ENCODE data around the gene SPDYE4. TPM values are rescaled to one million over a fixed set of nuclear protein-coding genes. Genes with fewer than 3 reads are reported as not detected.

SPDYE4 gene
- total and polyA plus RNA-seq, 2 donors = not detected

- DNase-seq (ENCODE audit: extremely low spot score) = no peak
- Histone ChIP-seq H3K27ac (ENCODE audit: low read depth) (no peak overlapping the region), H3K36me3 (ENCODE audit: insufficient read depth) (no peaks in the 10 kb centered on the region), H3K4me1 (ENCODE audit: insufficient read depth) (no peaks in the 10 kb centered on the region), H3K4me3 (ENCODE audit: low read depth, low read length) (no peak overlapping the region)
- 64% methylated on average over 2 of the region's 2 CpGs for WGBS
These were observed 35.3 kb upstream of the SPDYE4 start for GRCh38 chr17:8793649-8794048.

- WGBS = 62% methylated on average over 6 of the region's 6 CpGs
These were observed 34.3 kb upstream of the SPDYE4 start for GRCh38 chr17:8792646-8793045.

GRCh38 chr17:8791910-8792270 is 33.5 kb upstream of the SPDYE4 start:
- WGBS = 72% methylated on average over 2 of the region's 2 CpGs
- H3K4me1 ChIP-seq (ENCODE audit: insufficient read depth) = no peaks in the 10 kb centered on the region
- H3K4me3 ChIP-seq (ENCODE audit: low read depth, low read length) = no peak overlapping the region
- H3K27ac ChIP-seq (ENCODE audit: low read depth) = no peak overlapping the region
- no peaks in the 10 kb centered on the region for H3K36me3 ChIP-seq (ENCODE audit: insufficient read depth)
- DNase-seq (ENCODE audit: extremely low spot score) = no peak

More at GRCh38 chr17:8792646-8793045, 34.3 kb upstream of the SPDYE4 start:
- H3K36me3 ChIP-seq (ENCODE audit: insufficient read depth) = no peaks in the 10 kb centered on the region
- no peak for DNase-seq (ENCODE audit: extremely low spot score)
- H3K4me1 ChIP-seq (ENCODE audit: insufficient read depth) = no peaks in the 10 kb centered on the region
- no peak overlapping the region for H3K4me3 ChIP-seq (ENCODE audit: low read depth, low read length)
- H3K27ac ChIP-seq (ENCODE audit: low read depth) = no peak overlapping the region

DNA sequence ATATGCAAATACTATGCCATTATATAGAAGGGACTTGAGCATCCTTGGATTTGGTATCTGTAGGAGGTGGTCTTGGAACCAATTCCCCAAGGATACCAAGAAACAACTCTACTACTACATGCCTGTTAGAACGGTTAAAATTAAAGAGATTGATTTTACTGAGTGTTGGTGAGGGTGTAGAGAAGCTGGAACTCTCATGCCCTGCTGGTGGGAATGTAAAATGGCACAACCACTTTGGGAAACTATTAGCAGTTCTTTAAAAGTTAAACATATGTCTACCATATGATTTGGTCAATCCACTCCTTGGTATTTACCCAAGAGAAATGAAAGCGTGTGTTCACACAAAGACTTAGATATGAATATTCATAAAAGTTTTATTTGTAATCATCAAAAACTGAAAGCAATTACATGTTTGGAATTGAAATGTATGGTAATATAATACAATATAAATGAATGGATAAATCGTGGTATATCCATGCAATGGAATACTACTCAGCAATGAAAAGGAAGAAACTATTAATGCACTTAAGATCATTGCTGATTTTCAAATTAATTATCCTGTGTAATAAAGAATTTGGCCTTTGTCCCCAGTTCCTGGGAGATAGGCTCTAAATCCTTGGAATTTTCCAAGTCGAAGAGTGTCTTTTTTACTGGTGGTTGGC is 33.0 kb upstream of the SPDYE4 start:
- 85% methylated on average over 4 of the region's 4 CpGs for WGBS

DNA sequence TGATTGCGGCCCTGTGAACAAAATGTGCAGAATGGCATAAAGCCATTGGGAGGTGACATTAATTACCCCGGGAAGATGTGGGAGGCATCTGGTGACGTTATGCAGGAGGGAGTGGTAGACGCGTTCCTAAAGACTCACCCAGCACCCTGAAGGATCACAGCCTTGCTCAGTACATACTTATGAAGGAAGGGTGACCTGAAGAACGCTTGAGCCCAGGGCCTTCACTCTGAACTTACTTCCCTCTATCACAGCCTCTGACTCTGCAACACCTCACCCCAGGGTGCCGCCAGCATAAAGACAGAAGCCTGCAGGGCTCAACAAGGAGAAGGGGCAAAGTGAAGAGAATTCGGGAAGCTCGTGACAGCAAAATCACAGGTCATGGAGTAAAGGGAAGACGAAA is 31.4 kb upstream of the SPDYE4 start:
- Histone ChIP-seq H3K4me1 (ENCODE audit: insufficient read depth) (no peaks in the 10 kb centered on the region), H3K4me3 (ENCODE audit: low read depth, low read length) (no peak overlapping the region), H3K36me3 (ENCODE audit: insufficient read depth) (no peaks in the 10 kb centered on the region), H3K27ac (ENCODE audit: low read depth) (no peak overlapping the region)
- DNase-seq (ENCODE audit: extremely low spot score) = no peak
- 58% methylated on average over 10 of the region's 10 CpGs for WGBS

More for the DNA sequence above, 33.0 kb upstream of the SPDYE4 start:
- no peak overlapping the region for H3K27ac ChIP-seq (ENCODE audit: low read depth)
- no peaks in the 10 kb centered on the region for H3K36me3 ChIP-seq (ENCODE audit: insufficient read depth)
- H3K4me3 ChIP-seq (ENCODE audit: low read depth, low read length) = no peak overlapping the region
- no peaks in the 10 kb centered on the region for H3K4me1 ChIP-seq (ENCODE audit: insufficient read depth)
- DNase-seq (ENCODE audit: extremely low spot score) = no peak

- no peaks in the 10 kb centered on the region for H3K36me3 ChIP-seq (ENCODE audit: insufficient read depth)
- 75% methylated on average over 2 of the region's 2 CpGs for WGBS
- no peaks in the 10 kb centered on the region for H3K4me1 ChIP-seq (ENCODE audit: insufficient read depth)
- H3K4me3 ChIP-seq (ENCODE audit: low read depth, low read length) = no peak overlapping the region
- no peak overlapping the region for H3K27ac ChIP-seq (ENCODE audit: low read depth)
- no peak for DNase-seq (ENCODE audit: extremely low spot score)
These were observed 30.7 kb upstream of the SPDYE4 start for GRCh38 chr17:8788998-8789397.

- 28% methylated on average over 19 of the region's 19 CpGs for WGBS
- Histone ChIP-seq H3K27ac (ENCODE audit: low read depth) (no peak overlapping the region), H3K36me3 (ENCODE audit: insufficient read depth) (no peaks in the 10 kb centered on the region), H3K4me1 (ENCODE audit: insufficient read depth) (no peaks in the 10 kb centered on the region), H3K4me3 (ENCODE audit: low read depth, low read length) (no peak overlapping the region)
- peak; percentile 21 for DNase-seq (ENCODE audit: extremely low spot score)
These were observed 27.4 kb upstream of the SPDYE4 start for GRCh38 chr17:8785547-8786413.

- no peaks in the 10 kb centered on the region for H3K4me1 ChIP-seq (ENCODE audit: insufficient read depth)
- H3K27ac ChIP-seq (ENCODE audit: low read depth) = no peak overlapping the region
- WGBS = 89% methylated on average over 1 of the region's 1 CpG
- no peak for DNase-seq (ENCODE audit: extremely low spot score)
- no peak overlapping the region for H3K4me3 ChIP-seq (ENCODE audit: low read depth, low read length)
- no peaks in the 10 kb centered on the region for H3K36me3 ChIP-seq (ENCODE audit: insufficient read depth)
These were observed 23.8 kb upstream of the SPDYE4 start for GRCh38 chr17:8782176-8782575.

- 84% methylated on average over 4 of the region's 4 CpGs for WGBS
- no peaks in the 10 kb centered on the region for H3K36me3 ChIP-seq (ENCODE audit: insufficient read depth)
- H3K4me1 ChIP-seq (ENCODE audit: insufficient read depth) = no peaks in the 10 kb centered on the region
- no peak overlapping the region for H3K4me3 ChIP-seq (ENCODE audit: low read depth, low read length)
- H3K27ac ChIP-seq (ENCODE audit: low read depth) = no peak overlapping the region
- DNase-seq (ENCODE audit: extremely low spot score) = no peak
These were observed 23.4 kb upstream of the SPDYE4 start for GRCh38 chr17:8781776-8782175.

DNA sequence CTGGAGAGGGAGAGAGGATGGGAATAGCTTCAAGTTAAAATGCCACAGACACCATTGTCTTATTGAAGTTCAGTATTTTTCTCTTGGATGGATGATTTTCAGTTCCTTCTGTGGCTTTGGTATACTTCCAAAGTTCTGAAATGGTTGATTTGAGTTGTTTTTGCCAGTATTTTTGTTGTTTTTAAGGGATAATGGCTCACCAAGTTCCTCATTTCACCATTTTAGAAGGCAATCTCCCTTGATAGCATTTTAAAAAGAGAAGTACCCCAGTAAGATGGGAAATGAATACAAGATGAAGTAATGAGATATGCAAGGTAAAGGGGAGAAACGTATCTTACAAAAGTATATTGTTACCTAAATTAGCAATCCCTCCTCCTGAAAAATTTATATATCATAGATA is 18.5 kb upstream of the SPDYE4 start:
- DNase-seq (ENCODE audit: extremely low spot score) = no peak
- no peaks in the 10 kb centered on the region for H3K36me3 ChIP-seq (ENCODE audit: insufficient read depth)
- no peak overlapping the region for H3K27ac ChIP-seq (ENCODE audit: low read depth)
- 78% methylated on average over 1 of the region's 1 CpG for WGBS
- H3K4me1 ChIP-seq (ENCODE audit: insufficient read depth) = no peaks in the 10 kb centered on the region
- no peak overlapping the region for H3K4me3 ChIP-seq (ENCODE audit: low read depth, low read length)

- Histone ChIP-seq H3K4me1 (ENCODE audit: insufficient read depth) (no peaks in the 10 kb centered on the region), H3K36me3 (ENCODE audit: insufficient read depth) (no peaks in the 10 kb centered on the region), H3K27ac (ENCODE audit: low read depth) (no peak overlapping the region), H3K4me3 (ENCODE audit: low read depth, low read length) (no peak overlapping the region)
- peak; percentile 26 for DNase-seq (ENCODE audit: extremely low spot score)
These were observed 17.9 kb upstream of the SPDYE4 start for GRCh38 chr17:8776248-8776647.

DNA sequence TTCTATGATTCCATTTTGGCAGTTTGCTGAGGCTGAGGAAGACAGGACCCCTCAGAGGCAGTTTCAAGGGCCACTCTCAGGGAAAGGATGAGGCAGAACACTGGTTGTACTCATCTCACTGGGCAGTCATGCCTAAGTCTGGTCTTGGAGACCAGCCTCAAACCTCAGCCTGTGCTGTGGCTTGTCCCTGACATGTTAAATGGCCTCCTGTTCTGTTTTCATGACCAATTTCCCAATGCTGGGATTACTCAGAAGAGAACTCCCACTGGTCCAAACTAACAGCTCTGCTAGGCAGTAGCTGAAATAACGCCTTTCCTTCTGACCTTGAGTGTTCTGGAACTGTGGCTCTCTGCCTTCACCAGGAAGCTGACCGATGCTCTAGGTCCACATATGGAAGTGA is 8.4 kb upstream of the SPDYE4 start:
- no peak for DNase-seq (ENCODE audit: extremely low spot score)
- Histone ChIP-seq H3K4me1 (ENCODE audit: insufficient read depth) (no peaks in the 10 kb centered on the region), H3K36me3 (ENCODE audit: insufficient read depth) (no peaks in the 10 kb centered on the region), H3K27ac (ENCODE audit: low read depth) (no peak overlapping the region), H3K4me3 (ENCODE audit: low read depth, low read length) (no peak overlapping the region)
- WGBS = 88% methylated on average over 2 of the region's 2 CpGs

GRCh38 chr17:8762012-8762411 is 3.7 kb upstream of the SPDYE4 start:
- H3K27ac ChIP-seq (ENCODE audit: low read depth) = no peak overlapping the region
- H3K4me1 ChIP-seq (ENCODE audit: insufficient read depth) = no peaks in the 10 kb centered on the region
- DNase-seq (ENCODE audit: extremely low spot score) = no peak
- no peak overlapping the region for H3K4me3 ChIP-seq (ENCODE audit: low read depth, low read length)
- 82% methylated on average over 8 of the region's 8 CpGs for WGBS
- H3K36me3 ChIP-seq (ENCODE audit: insufficient read depth) = no peaks in the 10 kb centered on the region

DNA sequence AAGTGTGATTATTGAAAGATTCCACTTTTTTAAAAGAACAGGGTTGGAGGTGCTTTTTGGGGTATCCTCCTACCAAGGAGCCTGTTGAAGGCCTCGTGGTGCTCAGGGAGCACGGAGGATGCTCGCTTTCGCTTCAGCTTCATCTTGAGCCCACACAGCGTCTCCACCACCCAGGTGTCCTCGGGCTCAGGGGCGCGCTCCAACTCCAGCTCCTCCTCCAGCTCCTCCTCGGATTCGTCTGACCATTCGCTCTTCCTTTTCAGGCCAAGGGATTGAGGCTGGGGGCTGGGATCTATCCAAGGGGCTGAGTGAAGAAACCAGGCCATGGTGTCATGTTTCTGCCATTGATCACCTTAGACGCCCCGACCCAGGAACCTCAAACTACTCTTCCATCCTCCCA is 1.2 kb downstream of the SPDYE4 start:
- H3K27ac ChIP-seq (ENCODE audit: low read depth) = no peak overlapping the region
- no peak overlapping the region for H3K4me3 ChIP-seq (ENCODE audit: low read depth, low read length)
- DNase-seq (ENCODE audit: extremely low spot score) = no peak
- no peaks in the 10 kb centered on the region for H3K36me3 ChIP-seq (ENCODE audit: insufficient read depth)
- WGBS = 83% methylated on average over 13 of the region's 13 CpGs
- no peaks in the 10 kb centered on the region for H3K4me1 ChIP-seq (ENCODE audit: insufficient read depth)
